Spinal cord (tissue), 4 donors: ENCODE data around the gene DAGLA. TPM values are rescaled to one million over a fixed set of nuclear protein-coding genes. Genes with fewer than 3 reads are reported as not detected.

ENCODE experiments used
- polyA plus RNA-seq, 2 donors: library from polyadenylated mRNA; unstranded; fragments of 120-200 nt; gene quantifications; one replicate each; pipeline ENCODE4 v1.2.1, GENCODE V29; 2013; ENCODE audit not compliant: insufficient read length in 2 of 2
- total RNA-seq, 2 donors: library from RNA; depleted of rRNA in 1 of 2; stranded (reverse); fragments of 120-200 nt in 1 of 2; fragments of >200 nt in 1 of 2; gene quantifications; one replicate each; pipeline versions ENCODE4 v1.2.3 to v1.2.4, GENCODE V29; 2013 to 2014

DAGLA gene
- total and polyA plus RNA-seq, 4 donors: 3.9 to 21.7 (median 14.8) TPM

Other genes with a start within 250 kb of the DAGLA start
- 1 to 10 TPM; 1.4 to 6.4 TPM for gene LRRC10B, start 171.6 kb upstream of the DAGLA start, total RNA-seq
- gene LRRC10B, start 171.6 kb upstream of the DAGLA start, polyA plus RNA-seq: 10 to 100 TPM in 1 of 2 donors, 1 to 10 TPM in 1; 8.2 to 11.8 TPM
- 10 to 100 TPM in 1 of 2 donors, 1 to 10 TPM in 1; 9.8 to 31.1 TPM for gene SYT7, start 99.3 kb upstream of the DAGLA start, total RNA-seq
- 10 to 100 TPM; 51.4 to 57.7 TPM for gene SYT7, start 99.3 kb upstream of the DAGLA start, polyA plus RNA-seq
- gene MYRF, start 72.2 kb downstream of the DAGLA start, total RNA-seq: 10 to 100 TPM; 13.6 to 17.9 TPM
- gene MYRF, start 72.2 kb downstream of the DAGLA start, polyA plus RNA-seq: 100 to 1,000 TPM; 112 to 135 TPM
- gene TMEM258, start 112.2 kb downstream of the DAGLA start, total RNA-seq: 100 to 1,000 TPM; 102 to 170 TPM
- 100 to 1,000 TPM; 143 to 181 TPM for gene TMEM258, start 112.2 kb downstream of the DAGLA start, polyA plus RNA-seq
- 10 to 100 TPM; 20.7 to 32.0 TPM for gene FEN1, start 112.5 kb downstream of the DAGLA start, total RNA-seq
- gene FEN1, start 112.5 kb downstream of the DAGLA start, polyA plus RNA-seq: 10 to 100 TPM; 27.4 to 36.1 TPM
- gene FADS1, start 136.6 kb downstream of the DAGLA start, total RNA-seq: 10 to 100 TPM; 63.6 to 94.9 TPM
- gene FADS1, start 136.6 kb downstream of the DAGLA start, polyA plus RNA-seq: 10 to 100 TPM; 91.0 to 92.9 TPM
- gene FADS2, start 147.9 kb downstream of the DAGLA start, total RNA-seq: 100 to 1,000 TPM; 125 to 138 TPM
- 100 to 1,000 TPM; 448 to 452 TPM for gene FADS2, start 147.9 kb downstream of the DAGLA start, polyA plus RNA-seq
- 10 to 100 TPM; 41.1 to 58.0 TPM for gene FADS3, start 211.2 kb downstream of the DAGLA start, total RNA-seq
- 10 to 100 TPM; 62.6 to 66.9 TPM for gene FADS3, start 211.2 kb downstream of the DAGLA start, polyA plus RNA-seq
- 10 to 100 TPM; 12.8 to 47.7 TPM for gene RAB3IL1, start 237.2 kb downstream of the DAGLA start, total RNA-seq
- gene RAB3IL1, start 237.2 kb downstream of the DAGLA start, polyA plus RNA-seq: 10 to 100 TPM; 14.7 to 30.3 TPM